ENCODE measurements around the gene PCSK5. TPM values are rescaled to one million over a fixed set of nuclear protein-coding genes. Genes with fewer than 3 reads are reported as not detected.
"Not testable (repeated sequence)": the region's sequence is repeated elsewhere in the genome, so short reads cannot be mapped to it uniquely, and the experiment has no call there.

PCSK5 gene
- total RNA-seq, 1 donor, result 14.3 TPM

GRCh38 chr9:75956161-75956560, 65.7 kb downstream of the PCSK5 start:
- no peaks in the 10 kb centered on the region for H3K9me3 ChIP-seq (ENCODE audit: low read depth, low read length)
- no peaks in the 10 kb centered on the region for H3K4me1 ChIP-seq (ENCODE audit: insufficient read depth, low read length)
- no peaks in the 10 kb centered on the region for H3K27me3 ChIP-seq (ENCODE audit: insufficient read depth, low read length)
- no peak overlapping the region for H3K4me3 ChIP-seq (ENCODE audit: low read length)

GRCh38 chr9:75957116-75957515, 66.6 kb downstream of the PCSK5 start:
- Histone ChIP-seq H3K9me3 (ENCODE audit: low read depth, low read length) (no peaks in the 10 kb centered on the region), H3K4me1 (ENCODE audit: insufficient read depth, low read length) (no peaks in the 10 kb centered on the region), H3K4me3 (ENCODE audit: low read length) (no peak overlapping the region), H3K27me3 (ENCODE audit: insufficient read depth, low read length) (no peaks in the 10 kb centered on the region)

- Histone ChIP-seq H3K4me3 (ENCODE audit: low read length) (no peak overlapping the region), H3K4me1 (ENCODE audit: insufficient read depth, low read length) (no peaks in the 10 kb centered on the region), H3K27me3 (ENCODE audit: insufficient read depth, low read length) (no peaks in the 10 kb centered on the region), H3K9me3 (ENCODE audit: low read depth, low read length) (no peaks in the 10 kb centered on the region)
Measured at GRCh38 chr9:75958226-75958625, 67.8 kb downstream of the PCSK5 start.

GRCh38 chr9:75960551-75960950, 70.1 kb downstream of the PCSK5 start:
- H3K27me3 ChIP-seq (ENCODE audit: insufficient read depth, low read length), result no peaks in the 10 kb centered on the region

GRCh38 chr9:75962013-75962661, 71.7 kb downstream of the PCSK5 start:
- no peaks in the 10 kb centered on the region for H3K27me3 ChIP-seq (ENCODE audit: insufficient read depth, low read length)
- H3K4me3 ChIP-seq (ENCODE audit: low read length), result no peak overlapping the region
- H3K4me1 ChIP-seq (ENCODE audit: insufficient read depth, low read length), result no peaks in the 10 kb centered on the region
- H3K9me3 ChIP-seq (ENCODE audit: low read depth, low read length), result no peaks in the 10 kb centered on the region

More at GRCh38 chr9:75960551-75960950, 70.1 kb downstream of the PCSK5 start:
- no peaks in the 10 kb centered on the region for H3K9me3 ChIP-seq (ENCODE audit: low read depth, low read length)
- no peaks in the 10 kb centered on the region for H3K4me1 ChIP-seq (ENCODE audit: insufficient read depth, low read length)
- no peak overlapping the region for H3K4me3 ChIP-seq (ENCODE audit: low read length)

- Histone ChIP-seq H3K27me3 (ENCODE audit: insufficient read depth, low read length) (no peaks in the 10 kb centered on the region), H3K4me1 (ENCODE audit: insufficient read depth, low read length) (no peaks in the 10 kb centered on the region), H3K9me3 (ENCODE audit: low read depth, low read length) (no peaks in the 10 kb centered on the region)
Measured at GRCh38 chr9:75962662-75963036, 72.2 kb downstream of the PCSK5 start.

GRCh38 chr9:75963321-75963720, 72.8 kb downstream of the PCSK5 start:
- not testable (repeated sequence) for H3K27me3 ChIP-seq (ENCODE audit: insufficient read depth, low read length); H3K4me1 ChIP-seq (ENCODE audit: insufficient read depth, low read length)

More at GRCh38 chr9:75962662-75963036, 72.2 kb downstream of the PCSK5 start:
- H3K4me3 ChIP-seq (ENCODE audit: low read length), result no peak overlapping the region

GRCh38 chr9:75964427-75964826, 74.0 kb downstream of the PCSK5 start:
- Histone ChIP-seq H3K9me3 (ENCODE audit: low read depth, low read length) (no peaks in the 10 kb centered on the region), H3K4me3 (ENCODE audit: low read length) (no peak overlapping the region), H3K27me3 (ENCODE audit: insufficient read depth, low read length) (no peaks in the 10 kb centered on the region), H3K4me1 (ENCODE audit: insufficient read depth, low read length) (no peaks in the 10 kb centered on the region)

More at GRCh38 chr9:75963321-75963720, 72.8 kb downstream of the PCSK5 start:
- H3K4me3 ChIP-seq (ENCODE audit: low read length); H3K9me3 ChIP-seq (ENCODE audit: low read depth, low read length): not testable (repeated sequence)

GRCh38 chr9:75965231-75965630, 74.8 kb downstream of the PCSK5 start:
- no peaks in the 10 kb centered on the region for H3K9me3 ChIP-seq (ENCODE audit: low read depth, low read length)
- no peaks in the 10 kb centered on the region for H3K27me3 ChIP-seq (ENCODE audit: insufficient read depth, low read length)
- H3K4me1 ChIP-seq (ENCODE audit: insufficient read depth, low read length), result no peaks in the 10 kb centered on the region
- H3K4me3 ChIP-seq (ENCODE audit: low read length), result no peak overlapping the region

- no peaks in the 10 kb centered on the region for H3K9me3 ChIP-seq (ENCODE audit: low read depth, low read length)
- H3K4me1 ChIP-seq (ENCODE audit: insufficient read depth, low read length), result no peaks in the 10 kb centered on the region
- H3K4me3 ChIP-seq (ENCODE audit: low read length), result no peak overlapping the region
- H3K27me3 ChIP-seq (ENCODE audit: insufficient read depth, low read length), result no peaks in the 10 kb centered on the region
Measured at GRCh38 chr9:75967556-75967955, 77.1 kb downstream of the PCSK5 start.

- H3K4me1 ChIP-seq (ENCODE audit: insufficient read depth, low read length), result no peaks in the 10 kb centered on the region
- H3K27me3 ChIP-seq (ENCODE audit: insufficient read depth, low read length), result no peaks in the 10 kb centered on the region
- H3K9me3 ChIP-seq (ENCODE audit: low read depth, low read length), result no peaks in the 10 kb centered on the region
- H3K4me3 ChIP-seq (ENCODE audit: low read length), result no peak overlapping the region
Measured at GRCh38 chr9:75974016-75974766, 83.7 kb downstream of the PCSK5 start.

GRCh38 chr9:75975071-75975470, 84.6 kb downstream of the PCSK5 start:
- H3K9me3 ChIP-seq (ENCODE audit: low read depth, low read length), result no peaks in the 10 kb centered on the region
- no peaks in the 10 kb centered on the region for H3K4me1 ChIP-seq (ENCODE audit: insufficient read depth, low read length)
- H3K27me3 ChIP-seq (ENCODE audit: insufficient read depth, low read length), result no peaks in the 10 kb centered on the region
- no peak overlapping the region for H3K4me3 ChIP-seq (ENCODE audit: low read length)

- Histone ChIP-seq H3K4me1 (ENCODE audit: insufficient read depth, low read length) (no peaks in the 10 kb centered on the region), H3K9me3 (ENCODE audit: low read depth, low read length) (no peaks in the 10 kb centered on the region), H3K27me3 (ENCODE audit: insufficient read depth, low read length) (no peaks in the 10 kb centered on the region), H3K4me3 (ENCODE audit: low read length) (no peak overlapping the region)
Measured at GRCh38 chr9:75976549-75976948, 86.1 kb downstream of the PCSK5 start.

- Histone ChIP-seq H3K9me3 (ENCODE audit: low read depth, low read length) (no peaks in the 10 kb centered on the region), H3K4me1 (ENCODE audit: insufficient read depth, low read length) (no peaks in the 10 kb centered on the region), H3K27me3 (ENCODE audit: insufficient read depth, low read length) (no peaks in the 10 kb centered on the region), H3K4me3 (ENCODE audit: low read length) (no peak overlapping the region)
Measured at GRCh38 chr9:75979362-75979761, 88.9 kb downstream of the PCSK5 start.

GRCh38 chr9:75983319-75984045, 93.0 kb downstream of the PCSK5 start:
- Histone ChIP-seq H3K27me3 (ENCODE audit: insufficient read depth, low read length) (no peaks in the 10 kb centered on the region), H3K9me3 (ENCODE audit: low read depth, low read length) (no peaks in the 10 kb centered on the region), H3K4me1 (ENCODE audit: insufficient read depth, low read length) (no peaks in the 10 kb centered on the region), H3K4me3 (ENCODE audit: low read length) (no peak overlapping the region)
